CD4-positive, alpha-beta T cell (primary cell): ENCODE results near the gene INTU. TPM values are rescaled to one million over a fixed set of nuclear protein-coding genes. Genes with fewer than 3 reads are reported as not detected.
"Not testable (repeated sequence)": the region's sequence is repeated elsewhere in the genome, so short reads cannot be mapped to it uniquely, and the experiment has no call there.

Experiments
- ATAC-seq: fragments of 200-7000 bp; cut with Tn5 transposase; one replicate; pipeline ENCODE4 v1.10.0; 2022; ENCODE audit warnings: mild to moderate bottlenecking; ENCODE audit not compliant: poor library complexity
- CTCF ChIA-PET: fragments of 350-600 bp; sonication (Branson Sonifier 250); formaldehyde crosslinking; loops from one replicate; lab custom pipeline; 2021; ENCODE audit warnings: antibody characterized with exemption, inconsistent platforms; lab: Charles Lee
- POLR2A ChIA-PET: fragments of 350-600 bp; sonication (Branson Sonifier 250); formaldehyde crosslinking; loops from one replicate; lab custom pipeline; 2021; ENCODE audit warnings: antibody characterized with exemption, inconsistent platforms; lab: Charles Lee
- DNase-seq, 14 experiments: peaks; one replicate each; pipeline ENCODE4 v3.0.0-alpha.2; 2013 to 2020; ENCODE audit warnings: mixed read lengths in 2 of 14
- H3K27ac ChIP-seq, 2 donors: one replicate each; pipeline versions ENCODE4 v1.5.1 to v1.7.0; 2013; ENCODE audit warnings: low read length in 2 of 2, low read depth in 1 of 2, mild to moderate bottlenecking in 1 of 2
- H3K27me3 ChIP-seq, 2 experiments: 1 replicate in 1 of 2; 2 replicates in 1 of 2; pipeline versions ENCODE4 v1.6.1 to v1.7.0; 2013; ENCODE audit warnings: low read length in 2 of 2, control low read depth in 1 of 2, mild to moderate bottlenecking in 1 of 2, moderate library complexity in 1 of 2; ENCODE audit not compliant: insufficient read depth in 2 of 2, control insufficient read depth in 1 of 2
- H3K36me3 ChIP-seq: one replicate; pipeline ENCODE4 v1.6.1; 2013; ENCODE audit warnings: low read length, control low read depth; ENCODE audit not compliant: insufficient read depth
- H3K4me1 ChIP-seq: one replicate; pipeline ENCODE4 v1.6.1; 2013; ENCODE audit warnings: low read length, control low read depth; ENCODE audit not compliant: insufficient read depth
- H3K4me3 ChIP-seq: one replicate; pipeline ENCODE4 v1.5.1; 2013; ENCODE audit warnings: mild to moderate bottlenecking, low read length, moderate library complexity
- H3K9me3 ChIP-seq, 2 experiments: 1 replicate in 1 of 2; 2 replicates in 1 of 2; pipeline versions ENCODE4 v1.6.1 to v1.7.0; 2013; ENCODE audit warnings: low read length in 2 of 2, mild to moderate bottlenecking in 2 of 2, control low read depth in 1 of 2, moderate library complexity in 1 of 2; ENCODE audit not compliant: control insufficient read depth in 1 of 2, insufficient read depth in 1 of 2
- H3K27ac Mint-ChIP-seq: one replicate; pipeline ENCODE4 v1.8.0; 2020; ENCODE audit warnings: mixed read lengths
- H3K27me3 Mint-ChIP-seq: one replicate; pipeline ENCODE4 v1.8.0; 2021; ENCODE audit warnings: mixed read lengths
- H3K36me3 Mint-ChIP-seq: one replicate; pipeline ENCODE4 v1.8.0; 2021; ENCODE audit warnings: low read depth, mixed read lengths
- H3K4me1 Mint-ChIP-seq: one replicate; pipeline ENCODE4 v1.8.0; 2021; ENCODE audit warnings: low read depth, mixed read lengths
- H3K4me3 Mint-ChIP-seq: one replicate; pipeline ENCODE4 v1.8.0; 2020; ENCODE audit warnings: mild to moderate bottlenecking, mixed read lengths
- H3K9me3 Mint-ChIP-seq: one replicate; pipeline ENCODE4 v1.8.0; 2020; ENCODE audit warnings: mixed read lengths
- intact Hi-C, 2 experiments: fragments of 100-400 bp; cut with DNase I in 1 of 2; cut with micrococcal nuclease in 1 of 2; formaldehyde crosslinking; loops; one replicate each; pipeline versions ENCODE4 v1.15.1 to v1.9.0; 2023 to 2025; cut with DNase I, micrococcal nuclease
- polyA plus RNA-seq, 2 donors: library from polyadenylated mRNA; unstranded; fragments of 120-200 nt; gene quantifications; one replicate each; pipeline ENCODE4 v1.2.1, GENCODE V29; 2013
- total RNA-seq, 174 experiments: library from RNA in 2 of 174; stranded (reverse) in 2 of 174; gene quantifications; one replicate each; pipeline ENCODE4 v1.2.3 and lab custom pipeline; 2021 to 2026
- TF ChIP-seq, protein P1 (sequence below): fragments of 200-600 bp; IDR thresholded peaks from one replicate; pipeline ENCODE4 v1.8.0; 2022; ENCODE audit warnings: antibody characterized with exemption, mild to moderate bottlenecking

The INTU gene
- total RNA-seq (not detected), total RNA-seq (lab: John Stamatoyannopoulos, UW) (0 to 1.6 (median 0.29) reads per million in 172 experiments)
- polyA plus RNA-seq (2013, experiment 1 of 2), result 0.35 TPM
- 0.16 TPM for polyA plus RNA-seq (2013, experiment 2 of 2)

DNA sequence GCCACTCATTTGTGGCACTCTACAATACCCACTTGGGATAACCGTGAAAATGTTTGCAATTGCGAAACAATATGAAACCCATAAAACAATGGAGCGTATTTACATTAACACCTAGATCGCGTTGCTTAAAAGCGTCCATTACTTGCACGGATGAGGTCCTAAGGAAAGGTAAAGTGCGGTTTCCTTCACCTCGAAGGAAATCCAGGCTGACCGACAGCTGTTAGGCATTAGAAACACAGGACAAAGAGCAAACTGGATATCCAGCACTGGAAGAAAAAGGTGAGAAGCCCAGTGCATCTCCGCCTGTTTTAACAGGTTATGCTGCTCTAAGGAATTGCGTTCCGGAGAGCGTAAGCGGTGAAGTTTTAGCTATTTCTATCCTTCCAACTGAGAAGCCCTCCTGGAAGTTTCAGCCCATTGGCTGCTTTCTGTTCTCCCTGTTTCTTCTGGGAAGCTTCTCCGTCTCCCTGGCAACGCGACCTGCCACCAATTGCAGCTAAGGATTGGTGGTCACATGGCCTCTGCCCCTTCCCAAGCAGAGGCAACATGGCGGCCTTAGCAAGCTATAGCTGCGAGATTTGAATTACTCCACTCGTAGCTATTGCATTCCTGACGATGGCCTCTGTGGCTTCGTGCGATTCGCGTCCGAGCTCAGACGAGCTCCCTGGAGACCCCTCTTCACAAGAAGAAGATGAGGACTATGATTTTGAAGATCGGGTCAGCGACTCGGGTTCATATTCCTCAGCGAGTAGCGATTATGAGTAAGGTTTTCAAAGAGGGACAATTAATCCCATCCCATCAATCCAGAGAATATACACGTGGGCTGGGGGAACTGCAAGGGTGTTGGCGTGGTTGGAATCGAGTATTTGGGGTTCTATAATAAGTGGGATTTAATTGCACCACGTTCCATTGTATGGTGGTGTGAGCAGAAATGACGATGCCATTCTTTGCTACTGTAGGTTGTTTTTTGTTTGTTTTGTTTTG lies at the start of gene INTU:
TSS of gene INTU (plus strand) at position 538 of the 984 bp plus-strand sequence. CDS start at position 616, 78 bp downstream.
- intact Hi-C loops, result no loop called here
- peak in 5 of 14 experiments; percentile 2 to 54 (median 36) for DNase-seq

DNA sequence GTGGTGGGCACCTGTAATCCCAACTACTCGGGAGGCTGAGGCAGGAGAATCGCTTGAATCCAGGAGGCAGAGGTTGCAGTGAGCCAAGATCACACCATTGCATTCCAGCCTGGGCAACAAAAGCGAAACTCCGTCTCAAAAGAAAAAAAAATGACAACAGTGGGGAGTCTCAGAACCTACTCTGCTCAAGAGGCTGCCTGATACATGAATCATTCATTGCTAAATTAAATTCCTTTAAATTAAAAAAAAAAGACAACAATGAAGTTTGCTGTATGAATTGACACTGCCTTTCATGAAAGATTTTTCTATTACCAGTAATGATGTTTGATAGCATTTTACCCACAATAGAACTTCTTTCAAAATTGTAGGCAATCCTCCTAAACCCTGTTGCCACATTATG lies 46.3 kb upstream of the INTU start:
- H3K4me3 ChIP-seq, H3K27ac ChIP-seq, H3K4me1 Mint-ChIP-seq, H3K9me3 Mint-ChIP-seq, H3K4me3 Mint-ChIP-seq, H3K36me3 ChIP-seq, H3K27me3 ChIP-seq, H3K36me3 Mint-ChIP-seq, DNase-seq, CTCF ChIA-PET, H3K9me3 ChIP-seq, intact Hi-C loops, H3K4me1 ChIP-seq, H3K27ac Mint-ChIP-seq, POLR2A ChIA-PET, ATAC-seq: not testable (repeated sequence)
- H3K27me3 Mint-ChIP-seq, result peaks cover 15% of the 10 kb centered on the region

More for the DNA sequence above, at the start of gene INTU:
- POLR2A ChIA-PET, result no interaction called here
- Mint-ChIP-seq H3K36me3 (no peaks in the 10 kb centered on the region), H3K27ac (no peak within 1 kb of the TSS), H3K4me3 (peak within 1 kb of the TSS; percentile 82), H3K9me3 (no peaks in the 10 kb centered on the region), H3K27me3 (peaks cover 76% of the 10 kb centered on the region), H3K4me1 (peaks cover 13% of the 10 kb centered on the region)
- Histone ChIP-seq H3K27me3 (peaks cover 14 to 37% of the 10 kb centered on the region in 2 experiments), H3K9me3 (peaks cover 0 to 4% of the 10 kb centered on the region in 2 experiments), H3K36me3 (no peaks in the 10 kb centered on the region), H3K27ac (no peak within 1 kb of the TSS), H3K4me1 (peaks cover 8% of the 10 kb centered on the region), H3K4me3 (peak within 1 kb of the TSS; percentile 53)
- TF ChIP-seq, protein P1, sequence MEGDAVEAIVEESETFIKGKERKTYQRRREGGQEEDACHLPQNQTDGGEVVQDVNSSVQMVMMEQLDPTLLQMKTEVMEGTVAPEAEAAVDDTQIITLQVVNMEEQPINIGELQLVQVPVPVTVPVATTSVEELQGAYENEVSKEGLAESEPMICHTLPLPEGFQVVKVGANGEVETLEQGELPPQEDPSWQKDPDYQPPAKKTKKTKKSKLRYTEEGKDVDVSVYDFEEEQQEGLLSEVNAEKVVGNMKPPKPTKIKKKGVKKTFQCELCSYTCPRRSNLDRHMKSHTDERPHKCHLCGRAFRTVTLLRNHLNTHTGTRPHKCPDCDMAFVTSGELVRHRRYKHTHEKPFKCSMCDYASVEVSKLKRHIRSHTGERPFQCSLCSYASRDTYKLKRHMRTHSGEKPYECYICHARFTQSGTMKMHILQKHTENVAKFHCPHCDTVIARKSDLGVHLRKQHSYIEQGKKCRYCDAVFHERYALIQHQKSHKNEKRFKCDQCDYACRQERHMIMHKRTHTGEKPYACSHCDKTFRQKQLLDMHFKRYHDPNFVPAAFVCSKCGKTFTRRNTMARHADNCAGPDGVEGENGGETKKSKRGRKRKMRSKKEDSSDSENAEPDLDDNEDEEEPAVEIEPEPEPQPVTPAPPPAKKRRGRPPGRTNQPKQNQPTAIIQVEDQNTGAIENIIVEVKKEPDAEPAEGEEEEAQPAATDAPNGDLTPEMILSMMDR, result no peak
- ATAC-seq, result peak; percentile 54
- CTCF ChIA-PET, result interaction anchor here (0.6 kb wide), 1 partner anchor 1081 kb away, joined by 3 read pairs; no protein-coding TSS in a partner anchor

DNA sequence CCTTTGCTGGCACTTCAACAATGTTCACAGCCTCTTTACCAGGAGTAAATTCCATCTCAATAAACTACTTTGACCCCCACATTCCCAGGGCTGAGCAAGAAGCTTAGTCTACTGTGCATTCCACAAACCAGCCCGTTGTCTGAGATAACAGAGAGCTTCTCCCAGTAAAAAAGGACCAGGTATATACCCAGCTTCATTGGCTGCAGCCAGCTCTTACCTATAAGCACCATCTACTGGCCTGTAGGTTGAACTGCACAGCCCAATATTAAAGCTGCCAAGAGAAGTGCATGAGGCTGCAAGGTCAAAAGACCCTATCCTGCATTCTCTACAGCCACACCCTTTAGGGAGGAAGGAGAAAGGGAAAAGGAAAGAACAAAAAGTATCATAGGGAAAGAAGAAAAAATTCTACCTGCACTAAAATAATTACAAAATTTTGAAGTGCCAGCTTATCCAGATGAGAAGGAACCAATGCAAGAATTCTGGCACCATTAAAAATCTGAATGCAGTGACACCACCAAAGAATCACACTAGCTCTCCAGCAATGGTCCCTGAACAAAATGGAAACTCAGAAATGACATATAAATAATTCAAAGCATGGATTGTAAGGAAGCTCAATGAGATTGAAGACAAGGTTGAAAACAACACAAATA lies 45.7 kb upstream of the INTU start:
- Mint-ChIP-seq H3K4me1 (no peaks in the 10 kb centered on the region), H3K9me3 (no peaks in the 10 kb centered on the region), H3K27me3 (peaks cover 15% of the 10 kb centered on the region), H3K36me3 (no peaks in the 10 kb centered on the region), H3K27ac (no peak overlapping the region), H3K4me3 (no peak overlapping the region)
- no peak for ATAC-seq
- intact Hi-C loops, result no loop called here
- DNase-seq, result peak in 2 of 14 experiments; percentile 3 to 11
- H3K36me3 ChIP-seq, result no peaks in the 10 kb centered on the region
- no peaks in the 10 kb centered on the region for H3K4me1 ChIP-seq
- H3K4me3 ChIP-seq, result no peak overlapping the region
- POLR2A ChIA-PET, result no interaction called here
- no peaks in the 10 kb centered on the region for H3K9me3 ChIP-seq
- no peak overlapping the region for H3K27ac ChIP-seq
- peaks cover 0 to 2% of the 10 kb centered on the region in 2 experiments for H3K27me3 ChIP-seq
- CTCF ChIA-PET, result interaction anchor here (0.7 kb wide), 1 partner anchor 1402 kb away, joined by 3 read pairs; no protein-coding TSS in a partner anchor
- TF ChIP-seq, protein P1, result no peak

DNA sequence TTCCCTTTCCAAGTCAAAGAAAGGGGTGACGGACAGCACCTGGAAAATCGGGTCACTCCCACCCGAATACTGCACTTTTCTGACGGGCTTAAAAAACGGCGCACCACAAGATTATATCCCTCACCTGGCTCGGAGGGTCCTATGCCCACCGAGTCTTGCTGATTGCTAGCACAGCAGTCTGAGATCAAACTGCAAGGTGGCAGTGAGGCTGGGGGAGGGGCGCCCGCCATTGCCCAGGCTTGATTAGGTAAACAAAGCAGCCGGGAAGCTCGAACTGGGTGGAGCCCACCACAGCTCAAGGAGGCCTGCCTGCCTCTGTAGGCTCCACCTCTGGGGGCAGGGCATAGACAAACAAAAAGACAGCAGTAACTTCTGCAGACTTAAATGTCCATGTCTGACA lies 43.6 kb upstream of the INTU start:
- H3K27me3 ChIP-seq, H3K36me3 Mint-ChIP-seq, H3K4me3 ChIP-seq, POLR2A ChIA-PET, H3K9me3 Mint-ChIP-seq, H3K4me3 Mint-ChIP-seq, ATAC-seq, H3K4me1 ChIP-seq, intact Hi-C loops, H3K27ac ChIP-seq, H3K4me1 Mint-ChIP-seq, DNase-seq, H3K36me3 ChIP-seq, H3K27ac Mint-ChIP-seq, H3K9me3 ChIP-seq, CTCF ChIA-PET: not testable (repeated sequence)
- H3K27me3 Mint-ChIP-seq, result peaks cover 15% of the 10 kb centered on the region
